GM12878 (cell line): ENCODE data around the gene PTPRM. TPM values are rescaled to one million over a fixed set of nuclear protein-coding genes. Genes with fewer than 3 reads are reported as not detected.

Source experiments
- ATAC-seq: fragments of 200-7000 bp; cut with Tn5 transposase; 3 replicates; pipeline ENCODE4 v1.9.1; 2020; ENCODE audit warnings: mild to moderate bottlenecking, moderate library complexity
- BruUV-seq: library from RNA; stranded (reverse); fragments of 400-500 nt; replicated peaks from 2 replicates; lab custom pipeline; 2021; lab: Mats Ljungman, UMichigan
- CTCF ChIA-PET: fragments of 300-600 bp; sonication (Branson Sonifier 250); formaldehyde crosslinking; extraction: SDS; loops from one replicate; lab custom pipeline; 2021; ENCODE audit warnings: inconsistent platforms; lab: Yijun Ruan, JAX
- POLR2A ChIA-PET: fragments of 350-600 bp; formaldehyde crosslinking; extraction: SDS; loops from one replicate; lab custom pipeline; 2021; ENCODE audit warnings: inconsistent platforms; lab: Charles Lee
- RAD21 ChIA-PET: fragments of 300-600 bp; sonication (Branson Sonifier 250); formaldehyde crosslinking; loops from one replicate; lab custom pipeline; 2023; ENCODE audit warnings: antibody characterized with exemption; ENCODE audit not compliant: unreplicated experiment; lab: Charles Lee
- SMC1A ChIA-PET: fragments of 300-600 bp; sonication (Branson Sonifier 250); formaldehyde crosslinking; loops from one replicate; lab custom pipeline; 2023; ENCODE audit not compliant: unreplicated experiment, uncharacterized antibody; lab: Charles Lee
- DNase-seq: peaks from one replicate; pipeline ENCODE4 v3.0.0-alpha.2; 2011; ENCODE audit warnings: low read depth, low spot score
- FAIRE-seq: peaks from 3 replicates; lab custom pipeline; 2011; peaks lifted over from hg19 to GRCh38; lab: Jason Lieb, UNC
- H2AFZ ChIP-seq: 2 replicates; pipeline ENCODE4 v1.6.0; 2011; ENCODE audit warnings: low read depth, low read length, control low read depth; ENCODE audit not compliant: control insufficient read depth
- H3K27ac ChIP-seq: 2 replicates; pipeline ENCODE4 v1.5.1; 2011; ENCODE audit warnings: control low read depth; ENCODE audit not compliant: control insufficient read depth, insufficient read depth
- H3K27me3 ChIP-seq, 2 experiments: replicated peaks in 1 of 2; 2 replicates each; pipeline versions ENCODE4 v1.6.0 to v1.6.1; 2011; ENCODE audit warnings: low read length in 1 of 2; ENCODE audit not compliant: control insufficient read depth in 2 of 2, insufficient read depth in 2 of 2
- H3K36me3 ChIP-seq, 2 experiments: 2 replicates each; pipeline ENCODE4 v1.5.1; 2011; ENCODE audit warnings: low read length in 1 of 2; ENCODE audit not compliant: control insufficient read depth in 2 of 2, insufficient read depth in 2 of 2
- H3K4me1 ChIP-seq: 2 replicates; pipeline ENCODE4 v1.6.1; 2011; ENCODE audit warnings: mild to moderate bottlenecking, low read length, moderate library complexity, mixed read lengths; ENCODE audit not compliant: control insufficient read depth, insufficient read depth
- H3K4me2 ChIP-seq: 2 replicates; pipeline ENCODE4 v1.6.0; 2011; ENCODE audit warnings: control low read depth; ENCODE audit not compliant: control insufficient read depth, insufficient read depth
- H3K4me3 ChIP-seq: fragments of 200-600 bp; sonication (generic); 2 replicates; pipeline ENCODE4 v1.5.1; 2016
- H3K79me2 ChIP-seq: 2 replicates; pipeline ENCODE4 v1.6.0; 2011; ENCODE audit warnings: low read length; ENCODE audit not compliant: control insufficient read depth, insufficient read depth
- H3K9ac ChIP-seq: 2 replicates; pipeline ENCODE4 v1.8.0; 2011; ENCODE audit warnings: low read length, control low read depth, mixed read lengths; ENCODE audit not compliant: control insufficient read depth, insufficient read depth
- H3K9me3 ChIP-seq: replicated peaks from 3 replicates; pipeline ENCODE4 v1.5.1; 2011; ENCODE audit warnings: mild to moderate bottlenecking, low read length; ENCODE audit not compliant: control insufficient read depth, insufficient read depth
- H4K20me1 ChIP-seq: 2 replicates; pipeline ENCODE4 v1.6.0; 2011; ENCODE audit not compliant: control insufficient read depth, insufficient read depth
- CHD4 ChIP-seq: fragments of 200-600 bp; sonication (generic); IDR thresholded peaks from 2 replicates; pipeline ENCODE4 v1.6.1; 2016; ENCODE audit warnings: mild to moderate bottlenecking
- RAD51 ChIP-seq: fragments of 450-650 bp; IDR thresholded peaks from 2 replicates; pipeline ENCODE4 v1.6.1; 2016; ENCODE audit warnings: moderate library complexity, mild to moderate bottlenecking, inconsistent platforms
- WGBS: methylation state at CpG from one replicate; pipeline ENCODE4 v1.1.6; 2016; ENCODE audit warnings: low lambda C conversion rate; ENCODE audit not compliant: insufficient replicate concordance, insufficient coverage; ENCODE audit errors: missing lambda C conversion rate; 5-methylcytosine and 5-hydroxymethylcytosine counted together
- in situ Hi-C: fragments of 300-500 bp; cut with MboI; formaldehyde crosslinking; loops from 9 replicates; pipeline ENCODE4 v1.14.3; 2018; ENCODE audit warnings: mixed read lengths
- intact Hi-C: fragments of 100-400 bp; cut with micrococcal nuclease; formaldehyde crosslinking; loops from one replicate; pipeline ENCODE4 v1.14.2; 2022; ENCODE audit not compliant: unreplicated experiment
- polyA plus RNA-seq, 11 experiments: library from polyadenylated mRNA; depleted of rRNA in 4 of 11; unstranded in 6 of 11; stranded (reverse) in 5 of 11; fragments of >200 nt; fragmentation: Nextera tagmentation in 4 of 11; fragmentation: Illumina TruSeq in 1 of 11; extraction: Ambion mirVana in 4 of 11; extraction: Trizol in 1 of 11; gene quantifications; 1 replicate in 1 of 11; 2 replicates in 10 of 11; pipeline versions ENCODE4 v1.2.1 to v1.2.3, GENCODE V29; 2011 to 2016; ENCODE audit warnings: inconsistent platforms in 2 of 11, missing spikeins in 2 of 11, low read depth in 1 of 11
- total RNA-seq, 4 experiments: library from RNA; depleted of rRNA in 3 of 4; stranded (reverse); fragments of >200 nt in 3 of 4; fragmentation: Illumina TruSeq in 1 of 4; extraction: Trizol in 1 of 4; gene quantifications; 2 replicates each; pipeline versions ENCODE4 v1.2.1 to v1.2.3, GENCODE V29; 2013 to 2021
- TF ChIP-seq, protein P1 (sequence below): fragments of 450-650 bp; IDR thresholded peaks from 2 replicates; pipeline ENCODE4 v1.6.1; 2017; ENCODE audit warnings: borderline replicate concordance

The PTPRM gene
- total and polyA plus RNA-seq, 10 of the 15 experiments (the other 5 are each of a cell fraction or from before 2014, with no cell fraction given): 0.07 to 22.6 (median 0.60) TPM

DNA sequence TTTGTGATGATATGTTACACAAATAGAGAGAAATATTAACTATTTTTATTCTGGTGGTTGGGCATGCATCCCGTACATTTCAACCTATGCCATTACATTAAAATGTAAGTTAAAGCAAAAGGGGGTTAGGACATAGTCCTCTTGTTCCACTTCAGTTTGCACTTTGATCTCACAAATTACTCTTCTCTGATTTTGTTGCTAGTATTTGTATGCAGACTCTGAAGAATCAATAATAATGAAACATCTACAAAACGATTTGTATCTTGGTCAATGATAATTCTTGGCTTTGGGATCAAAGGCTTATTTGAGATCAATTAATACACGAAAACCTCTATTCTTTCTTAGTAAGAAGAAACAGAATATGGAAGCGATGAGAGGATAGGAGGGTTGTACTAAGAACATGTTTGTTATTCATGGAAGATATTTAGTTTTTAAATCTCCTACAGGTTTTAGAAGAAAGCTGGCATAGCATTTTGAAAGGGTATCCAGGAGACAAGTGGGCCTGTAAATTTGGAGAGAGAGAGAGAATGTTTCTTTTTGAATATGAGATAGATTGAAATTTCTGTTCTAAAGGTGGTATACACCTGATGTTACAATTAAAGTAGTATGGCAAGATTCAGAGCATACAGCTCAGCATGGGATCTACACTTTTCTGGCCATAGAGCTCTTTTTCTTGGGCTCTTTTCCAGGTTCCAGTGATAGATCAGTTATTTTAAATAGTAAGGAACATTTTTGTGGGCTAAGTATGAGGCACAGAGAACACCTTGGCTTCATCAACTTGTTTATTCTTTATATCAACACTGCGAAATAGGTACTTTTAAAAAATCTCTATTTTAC lies 347.9 kb downstream of the PTPRM start (continued):
- TF ChIP-seq, protein P1, sequence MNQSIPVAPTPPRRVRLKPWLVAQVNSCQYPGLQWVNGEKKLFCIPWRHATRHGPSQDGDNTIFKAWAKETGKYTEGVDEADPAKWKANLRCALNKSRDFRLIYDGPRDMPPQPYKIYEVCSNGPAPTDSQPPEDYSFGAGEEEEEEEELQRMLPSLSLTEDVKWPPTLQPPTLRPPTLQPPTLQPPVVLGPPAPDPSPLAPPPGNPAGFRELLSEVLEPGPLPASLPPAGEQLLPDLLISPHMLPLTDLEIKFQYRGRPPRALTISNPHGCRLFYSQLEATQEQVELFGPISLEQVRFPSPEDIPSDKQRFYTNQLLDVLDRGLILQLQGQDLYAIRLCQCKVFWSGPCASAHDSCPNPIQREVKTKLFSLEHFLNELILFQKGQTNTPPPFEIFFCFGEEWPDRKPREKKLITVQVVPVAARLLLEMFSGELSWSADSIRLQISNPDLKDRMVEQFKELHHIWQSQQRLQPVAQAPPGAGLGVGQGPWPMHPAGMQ: no peak
- no peak for TF ChIP-seq RAD51

GRCh38 chr18:7918701-7919100 lies 351.6 kb downstream of the PTPRM start:
- Histone ChIP-seq H3K79me2 (no peaks in the 10 kb centered on the region), H2AFZ (no peak overlapping the region), H3K27me3 (no peaks in the 10 kb centered on the region), H3K27ac (no peak overlapping the region), H4K20me1 (no peaks in the 10 kb centered on the region), H3K36me3 (no peaks in the 10 kb centered on the region), H3K4me3 (no peak overlapping the region), H3K9me3 (no peaks in the 10 kb centered on the region), H3K4me2 (no peak overlapping the region), H3K4me1 (no peaks in the 10 kb centered on the region), H3K9ac (no peak overlapping the region)
- BruUV-seq: no TSS peak
- ATAC-seq (no peak), DNase-seq (no peak), FAIRE-seq (no peak)
- ChIA-PET SMC1A (interaction anchor here (0.9 to 1.1 kb wide), 2 partner anchors 17 to 83 kb away, joined by 3 read pairs; no protein-coding TSS in a partner anchor), POLR2A (no interaction called here), CTCF (interaction anchor here (0.6 to 0.9 kb wide), 2 partner anchors 31 to 1559 kb away, joined by 3 to 4 read pairs; no protein-coding TSS in a partner anchor), RAD21 (no interaction called here)
- WGBS: 0% methylated on average over 2 of the region's 2 CpGs
- no peak for TF ChIP-seq CHD4
- intact Hi-C loops: no loop called here
- in situ Hi-C loops: no loop called here
